ENCODE data around the gene GPR146. TPM values are rescaled to one million over a fixed set of nuclear protein-coding genes. Genes with fewer than 3 reads are reported as not detected.
"Not testable (repeated sequence)": the region's sequence is repeated elsewhere in the genome, so short reads cannot be mapped to it uniquely, and the experiment has no call there.

GPR146 gene
- total and polyA plus RNA-seq, 2 of the 8 experiments (the other 6 are each of a cell fraction or from before 2014, with no cell fraction given), result 1.8 to 2.7 TPM

GRCh38 chr7:1040233-1040632 lies 4.1 kb upstream of the GPR146 start:
- Histone ChIP-seq H3K79me2 (ENCODE audit: control insufficient read depth in 1 of 2, insufficient read depth in 2 of 2, low read length in 2 of 2) (peaks cover 0 to 17% of the 10 kb centered on the region in 2 experiments; a peak in 2 of 4 replicates), H3K9me3 (ENCODE audit: insufficient read depth in 2 of 2, low read depth in 1 of 2, low read length in 1 of 2) (peaks cover 6 to 18% of the 10 kb centered on the region in 2 experiments), H3K4me1 (replicated peaks in 1 of 4; ENCODE audit: control insufficient read depth in 3 of 4, insufficient read depth in 4 of 4, low read length in 3 of 4) (peaks cover 3 to 15% (median 10%) of the 10 kb centered on the region in 4 experiments)
- POLR2A ChIA-PET (ENCODE audit: partially characterized antibody); H2BK120ac ChIP-seq (replicated peaks; ENCODE audit: low read depth, low read length); H3K23me2 ChIP-seq (ENCODE audit: low read depth, low read length); H3K36me3 ChIP-seq (ENCODE audit: control insufficient read depth in 2 of 4, insufficient read depth in 4 of 4, low read length in 3 of 4); H3K14ac ChIP-seq (ENCODE audit: insufficient read length); H3K23ac ChIP-seq (ENCODE audit: insufficient read length); H3K9ac ChIP-seq (replicated peaks in 1 of 4; ENCODE audit: extremely low read depth in 1 of 4, low read depth in 3 of 4, low read length in 3 of 4); H3K4me3 ChIP-seq (ENCODE audit: extremely low read depth in 1 of 4, insufficient read depth in 2 of 4, low read depth in 3 of 4, low read length in 4 of 4); H3K4ac ChIP-seq (replicated peaks; ENCODE audit: insufficient read length, low read depth, low read length); H2BK20ac ChIP-seq (ENCODE audit: low read length); H4K5ac ChIP-seq (ENCODE audit: insufficient read length, low read depth, low read length); H3K4me2 ChIP-seq (ENCODE audit: insufficient read depth in 1 of 2, low read depth in 2 of 2, low read length in 2 of 2); H4K91ac ChIP-seq (replicated peaks; ENCODE audit: insufficient read length, low read length); H2AFZ ChIP-seq (ENCODE audit: low read length); H3K56ac ChIP-seq (replicated peaks; ENCODE audit: insufficient read length, low read depth, low read length); H2BK12ac ChIP-seq (ENCODE audit: low read depth, low read length); H3K18ac ChIP-seq (ENCODE audit: extremely low read depth, low read length); DNase-seq (ENCODE audit: low read depth in 1 of 2, low spot score in 2 of 2); H3K27ac ChIP-seq (ENCODE audit: low read depth, low read length); H2AK5ac ChIP-seq (ENCODE audit: low read depth, low read length); FAIRE-seq; H4K20me1 ChIP-seq (replicated peaks in 1 of 2; ENCODE audit: control insufficient read depth in 1 of 2, insufficient read depth in 2 of 2, low read length in 2 of 2); H4K8ac ChIP-seq (ENCODE audit: extremely low read depth, insufficient read depth, low read length); H2BK15ac ChIP-seq (ENCODE audit: low read length); H3K79me1 ChIP-seq (ENCODE audit: low read depth, low read length); H3K27me3 ChIP-seq (replicated peaks in 1 of 4; ENCODE audit: control insufficient read depth in 3 of 4, extremely low read depth in 1 of 4, insufficient read depth in 3 of 4, low read length in 3 of 4); H2BK5ac ChIP-seq (ENCODE audit: low read depth, low read length): not testable (repeated sequence)
- WGBS, 2 experiments (ENCODE audit: extremely low coverage in 1 of 2, insufficient coverage in 1 of 2, insufficient read length in 1 of 2, insufficient replicate concordance in 2 of 2, low coverage in 1 of 2, low lambda C conversion rate in 2 of 2, missing lambda C conversion rate in 1 of 2), result 87% methylated on average over 1 of the region's 1 CpG; no CpG with 5 or more reads in 1 of the 2 experiments
- CTCF ChIA-PET (ENCODE audit: partially characterized antibody), result interaction anchor here (1.0 kb wide), 1 partner anchor 47 kb away, joined by 3 read pairs; no protein-coding TSS in a partner anchor

All from H1 (cell line).